Measurements from ENCODE around the gene IFT52. TPM values are rescaled to one million over a fixed set of nuclear protein-coding genes. Genes with fewer than 3 reads are reported as not detected.

Gene IFT52
- total and polyA plus RNA-seq, 2 of the 8 experiments (the other 6 are each of a cell fraction or from before 2014, with no cell fraction given) = 35.6 to 40.4 TPM

- no peak overlapping the region for H4K91ac ChIP-seq (replicated peaks; ENCODE audit: insufficient read length, low read length)
- whole genome bisulfite sequencing, 2 experiments (ENCODE audit: extremely low coverage in 1 of 2, insufficient coverage in 1 of 2, insufficient read length in 1 of 2, insufficient replicate concordance in 2 of 2, low coverage in 1 of 2, low lambda C conversion rate in 2 of 2, missing lambda C conversion rate in 1 of 2) = 87% methylated on average over 2 of the region's 2 CpGs; no CpG with 5 or more reads in 1 of the 2 experiments
- no peak overlapping the region for H2AK5ac ChIP-seq (ENCODE audit: low read depth, low read length)
- no peak overlapping the region for H2BK20ac ChIP-seq (ENCODE audit: low read length)
- no peaks in the 10 kb centered on the region for H3K9me3 ChIP-seq (ENCODE audit: insufficient read depth in 2 of 2, low read depth in 1 of 2, low read length in 1 of 2)
- no peak overlapping the region for H3K9ac ChIP-seq (replicated peaks in 1 of 4; ENCODE audit: extremely low read depth in 1 of 4, low read depth in 3 of 4, low read length in 3 of 4)
- H3K4me3 ChIP-seq (ENCODE audit: extremely low read depth in 1 of 4, insufficient read depth in 2 of 4, low read depth in 3 of 4, low read length in 4 of 4) = no peak overlapping the region
- H2BK12ac ChIP-seq (ENCODE audit: low read depth, low read length) = no peak overlapping the region
- H3K4me2 ChIP-seq (ENCODE audit: insufficient read depth in 1 of 2, low read depth in 2 of 2, low read length in 2 of 2) = no peak overlapping the region
- DNase-seq (ENCODE audit: low read depth in 1 of 2, low spot score in 2 of 2) (no peak), FAIRE-seq (no peak)
- POLR2A ChIA-PET (ENCODE audit: partially characterized antibody) = interaction anchor here (0.7 to 1.7 kb wide), 4 partner anchors 9 to 71 kb away, joined by 3 read pairs; no protein-coding TSS in a partner anchor
- H3K4me1 ChIP-seq (replicated peaks in 1 of 4; ENCODE audit: control insufficient read depth in 3 of 4, insufficient read depth in 4 of 4, low read length in 3 of 4) = peaks cover 0 to 4% (median 0%) of the 10 kb centered on the region in 4 experiments; a peak in 3 of 7 replicates
- no peak overlapping the region for H2BK15ac ChIP-seq (ENCODE audit: low read length)
- CTCF ChIA-PET (ENCODE audit: partially characterized antibody) = interaction anchor here (0.7 to 1.3 kb wide), 2 partner anchors 30 to 126 kb away, joined by 3 read pairs; no protein-coding TSS in a partner anchor
- H3K23me2 ChIP-seq (ENCODE audit: low read depth, low read length) = peaks cover 6% of the 10 kb centered on the region; the same call in 1 of the 2 replicates
- no peak overlapping the region for H4K8ac ChIP-seq (ENCODE audit: extremely low read depth, insufficient read depth, low read length)
- H4K20me1 ChIP-seq (replicated peaks in 1 of 2; ENCODE audit: control insufficient read depth in 1 of 2, insufficient read depth in 2 of 2, low read length in 2 of 2) = no peaks in the 10 kb centered on the region
- H3K23ac ChIP-seq (ENCODE audit: insufficient read length) = no peak overlapping the region
- no peak overlapping the region for H2BK120ac ChIP-seq (replicated peaks; ENCODE audit: low read depth, low read length)
- H3K56ac ChIP-seq (replicated peaks; ENCODE audit: insufficient read length, low read depth, low read length) = no peak overlapping the region
- no peak overlapping the region for H2AFZ ChIP-seq (ENCODE audit: low read length)
- H3K18ac ChIP-seq (ENCODE audit: extremely low read depth, low read length) = no peak overlapping the region
- H3K27me3 ChIP-seq (replicated peaks in 1 of 4; ENCODE audit: control insufficient read depth in 3 of 4, extremely low read depth in 1 of 4, insufficient read depth in 3 of 4, low read length in 3 of 4) = peaks cover 0 to 8% (median 3%) of the 10 kb centered on the region in 4 experiments; a peak in 3 of 7 replicates
- no peak overlapping the region for H2BK5ac ChIP-seq (ENCODE audit: low read depth, low read length)
- H3K79me1 ChIP-seq (ENCODE audit: low read depth, low read length) = no peaks in the 10 kb centered on the region
- no peak overlapping the region for H3K14ac ChIP-seq (ENCODE audit: insufficient read length)
- no peak overlapping the region for H3K27ac ChIP-seq (ENCODE audit: low read depth, low read length)
- peaks cover 0 to 8% of the 10 kb centered on the region in 2 experiments; a peak in 2 of 4 replicates for H3K79me2 ChIP-seq (ENCODE audit: control insufficient read depth in 1 of 2, insufficient read depth in 2 of 2, low read length in 2 of 2)
- no peak overlapping the region for H4K5ac ChIP-seq (ENCODE audit: insufficient read length, low read depth, low read length)
- no peak overlapping the region for H3K4ac ChIP-seq (replicated peaks; ENCODE audit: insufficient read length, low read depth, low read length)
- no peaks in the 10 kb centered on the region for H3K36me3 ChIP-seq (ENCODE audit: control insufficient read depth in 2 of 4, insufficient read depth in 4 of 4, low read length in 3 of 4)
- TF ChIP-seq RXRA (IDR thresholded peaks at IDR 0.05; ENCODE audit: insufficient read depth, low read depth, low read length) = no peak
- TF ChIP-seq PHF8 (conservative IDR thresholded peaks at IDR 0.05; ENCODE audit: low read depth, low read length) = no peak
- no peak for TF ChIP-seq SP4 (IDR thresholded peaks at IDR 0.05; ENCODE audit: low read length)
- no peak for TF ChIP-seq SIN3A (conservative IDR thresholded peaks at IDR 0.05 in 1 of 2, IDR thresholded peaks at IDR 0.05 in 1 of 2; ENCODE audit: low read depth in 1 of 2, low read length in 2 of 2)
- TF ChIP-seq USF2 (IDR thresholded peaks at IDR 0.05; ENCODE audit: low read length) = no peak
- no peak for TF ChIP-seq POLR2A (IDR thresholded peaks at IDR 0.05; ENCODE audit: control extremely low read depth in 1 of 2, low read depth in 2 of 2, low read length in 2 of 2)
- no peak for TF ChIP-seq NRF1 (IDR thresholded peaks at IDR 0.05; ENCODE audit: low read depth, low read length)
- no peak for TF ChIP-seq JUN (IDR thresholded peaks at IDR 0.05; ENCODE audit: low read depth, low read length)
- no peak for TF ChIP-seq RAD21 (IDR thresholded peaks at IDR 0.05 in 1 of 2, conservative IDR thresholded peaks at IDR 0.05 in 1 of 2; ENCODE audit: low read depth in 2 of 2, low read length in 2 of 2)
- TF ChIP-seq TCF12 (IDR thresholded peaks at IDR 0.05; ENCODE audit: low read depth, low read length) = no peak
- TF ChIP-seq TAF7 (optimal IDR thresholded peaks at IDR 0.05; ENCODE audit: borderline replicate concordance, low read depth, low read length) = no peak
Measured at GRCh38 chr20:43662943-43663655, 72.4 kb downstream of the IFT52 start.

Data from H1 (cell line).